HCT116 (cell line): Measurements from ENCODE around the gene RNGTT. TPM values are rescaled to one million over a fixed set of nuclear protein-coding genes. Genes with fewer than 3 reads are reported as not detected.

Experiments used
- ATAC-seq: fragments of 200-7000 bp; cut with Tn5 transposase; 2 replicates; pipeline ENCODE4 v1.9.1; 2020; ENCODE audit warnings: mild to moderate bottlenecking, moderate library complexity
- BruUV-seq: library from RNA; stranded (reverse); fragments of 400-500 nt; replicated peaks from 2 replicates; lab custom pipeline; 2021; lab: Mats Ljungman, UMichigan
- CTCF ChIA-PET: fragments of 300-600 bp; sonication (Branson Sonifier 250); formaldehyde crosslinking; loops from one replicate; lab custom pipeline; 2021; ENCODE audit warnings: antibody characterized with exemption; lab: Charles Lee
- POLR2A ChIA-PET: fragments of 300-600, 350-600 bp; sonication (Branson Sonifier 250); formaldehyde crosslinking; loops from one replicate; lab custom pipeline; 2021; ENCODE audit warnings: antibody characterized with exemption; lab: Charles Lee
- RAD21 ChIA-PET, 2 experiments: fragments of 300-600 bp; sonication (Branson Sonifier 250); formaldehyde crosslinking; loops; one replicate each; lab custom pipeline; 2023; ENCODE audit warnings: low total read pairs in 2 of 2; ENCODE audit not compliant: uncharacterized antibody in 2 of 2, unreplicated experiment in 2 of 2, low non-redundant PET in 1 of 2; lab: Charles Lee
- DNase-seq: peaks from one replicate; pipeline ENCODE4 v3.0.0-alpha.2; 2010; ENCODE audit warnings: low read depth, low spot score
- H2AFZ ChIP-seq: fragments of 200-600 bp; shearing (Covaris generic), sonication (generic); 2 replicates; pipeline ENCODE4 v1.6.1; 2017; ENCODE audit warnings: low read depth, mixed run types, mixed read lengths, antibody characterized with exemption, low read length; ENCODE audit not compliant: poor library complexity, severe bottlenecking
- H3K27ac ChIP-seq: 2 replicates; pipeline ENCODE4 v1.5.1; 2012; ENCODE audit warnings: low read depth, low read length
- H3K27me3 ChIP-seq: fragments of 200-600 bp; sonication (generic); 2 replicates; pipeline ENCODE4 v1.6.1; 2016; ENCODE audit warnings: mixed run types, low read length, mixed read lengths; ENCODE audit not compliant: insufficient read depth
- H3K36me3 ChIP-seq, 2 experiments: fragments of 200-500 bp in 1 of 2; fragments of 200-600 bp in 1 of 2; sonication (Bioruptor generic) in 1 of 2; sonication (generic) in 1 of 2; 2 replicates each; pipeline versions ENCODE4 v1.5.1 to v1.6.1; 2014 to 2016; ENCODE audit warnings: low read length in 2 of 2, inconsistent platforms in 1 of 2, mixed read lengths in 1 of 2, mixed run types in 1 of 2; ENCODE audit not compliant: insufficient read depth in 2 of 2, control insufficient read depth in 1 of 2
- H3K4me1 ChIP-seq, 2 experiments: fragments of 200-600 bp in 1 of 2; sonication (generic) in 1 of 2; 2 replicates each; pipeline versions ENCODE4 v1.5.1 to v1.6.1; 2012 to 2017; ENCODE audit warnings: low read length in 2 of 2, inconsistent platforms in 1 of 2, mild to moderate bottlenecking in 1 of 2, mixed read lengths in 1 of 2, mixed run types in 1 of 2, moderate library complexity in 1 of 2; ENCODE audit not compliant: insufficient read depth in 2 of 2, control insufficient read depth in 1 of 2
- H3K4me2 ChIP-seq: fragments of 200-600 bp; sonication (generic); 2 replicates; pipeline ENCODE4 v1.6.1; 2017; ENCODE audit warnings: mixed run types, low read length, mixed read lengths
- H3K4me3 ChIP-seq, 2 experiments: fragments of 200-600 bp in 1 of 2; sonication (generic) in 1 of 2; replicated peaks in 1 of 2; 2 replicates each; pipeline ENCODE4 v1.5.1; 2011 to 2016; ENCODE audit warnings: low read length in 2 of 2, control low read depth in 1 of 2, low read depth in 1 of 2, mild to moderate bottlenecking in 1 of 2, mixed read lengths in 1 of 2, mixed run types in 1 of 2
- H3K79me2 ChIP-seq: fragments of 200-600 bp; sonication (generic); 2 replicates; pipeline ENCODE4 v1.6.1; 2017; ENCODE audit warnings: mild to moderate bottlenecking, mixed run types, low read length, moderate library complexity, mixed read lengths; ENCODE audit not compliant: insufficient read depth
- H3K9ac ChIP-seq: fragments of 200-600 bp; sonication (generic); 2 replicates; pipeline ENCODE4 v1.6.1; 2016; ENCODE audit warnings: low read length, mixed read lengths
- H3K9me2 ChIP-seq: fragments of 200-600 bp; sonication (generic), shearing (Covaris generic); 2 replicates; pipeline ENCODE4 v1.6.1; 2017; ENCODE audit warnings: mixed run types, mild to moderate bottlenecking, moderate library complexity; ENCODE audit not compliant: insufficient read depth
- H3K9me3 ChIP-seq, 2 experiments: fragments of 200-500 bp in 1 of 2; fragments of 200-600 bp in 1 of 2; sonication (Bioruptor generic) in 1 of 2; sonication (generic) in 1 of 2; 2 replicates each; pipeline ENCODE4 v1.6.1; 2014 to 2017; ENCODE audit warnings: low read length in 2 of 2, mixed read lengths in 2 of 2, inconsistent platforms in 1 of 2, low read depth in 1 of 2, mild to moderate bottlenecking in 1 of 2, mixed run types in 1 of 2, moderate library complexity in 1 of 2; ENCODE audit not compliant: control insufficient read depth in 1 of 2, insufficient read depth in 1 of 2
- H4K20me1 ChIP-seq: fragments of 200-600 bp; sonication (generic), shearing (Covaris generic); 2 replicates; pipeline ENCODE4 v1.6.1; 2017; ENCODE audit warnings: mixed run types, mild to moderate bottlenecking, moderate library complexity; ENCODE audit not compliant: insufficient read depth
- CBX3 ChIP-seq: IDR thresholded peaks from 2 replicates; pipeline ENCODE4 v1.6.1; 2012; ENCODE audit warnings: low read depth
- EGR1 ChIP-seq: IDR thresholded peaks from 2 replicates; pipeline ENCODE4 v1.6.1; 2012; ENCODE audit warnings: low read depth
- ELF1 ChIP-seq: IDR thresholded peaks from 2 replicates; pipeline ENCODE4 v1.6.1; 2012; ENCODE audit warnings: low read depth, borderline replicate concordance
- FOSL1 ChIP-seq: IDR thresholded peaks from 2 replicates; pipeline ENCODE4 v1.6.1; 2012; ENCODE audit warnings: low read depth
- POLR2A ChIP-seq: IDR thresholded peaks from 2 replicates; pipeline ENCODE4 v1.7.0; 2011; ENCODE audit warnings: borderline replicate concordance; ENCODE audit not compliant: insufficient read depth, insufficient read length; ENCODE audit errors: extremely low read depth
- POLR2AphosphoS5 ChIP-seq: IDR thresholded peaks from 2 replicates; pipeline ENCODE4 v1.6.1; 2011; ENCODE audit warnings: mild to moderate bottlenecking, low read depth, low read length, moderate library complexity
- RAD21 ChIP-seq: IDR thresholded peaks from 2 replicates; pipeline ENCODE4 v1.6.1; 2012; ENCODE audit warnings: low read depth, mild to moderate bottlenecking
- TCF7L2 ChIP-seq: IDR thresholded peaks from 2 replicates; pipeline ENCODE4 v1.7.0; 2011; ENCODE audit warnings: borderline replicate concordance, inconsistent platforms; ENCODE audit not compliant: insufficient read depth, insufficient read length; ENCODE audit errors: extremely low read depth
- YY1 ChIP-seq: IDR thresholded peaks from 2 replicates; pipeline ENCODE4 v1.6.1; 2011; ENCODE audit warnings: low read length, low read depth, moderate library complexity, mild to moderate bottlenecking; ENCODE audit not compliant: insufficient replicate concordance; ENCODE audit errors: extremely low read depth
- ZFX ChIP-seq: fragments of 450-650 bp; IDR thresholded peaks from 2 replicates; pipeline ENCODE4 v1.6.1; 2017
- ZNF274 ChIP-seq: fragments of 200-500 bp; sonication (Bioruptor generic); IDR thresholded peaks from 2 replicates; pipeline ENCODE4 v1.6.1; 2014; ENCODE audit warnings: mild to moderate bottlenecking, low read depth, low read length, inconsistent platforms
- intact Hi-C: fragments of 100-400 bp; cut with micrococcal nuclease; formaldehyde crosslinking; loops from 2 replicates; pipeline ENCODE4 v1.10.0; 2022
- total RNA-seq: library from RNA; stranded (reverse); gene quantifications from one replicate; pipeline ENCODE4 v1.2.1, GENCODE V29; 2021; ENCODE audit not compliant: unreplicated experiment
- TF ChIP-seq, protein P1 (sequence below): IDR thresholded peaks from 2 replicates; pipeline ENCODE4 v1.6.1; 2012; ENCODE audit warnings: low read depth
- TF ChIP-seq, protein P2 (sequence below): IDR thresholded peaks from 2 replicates; pipeline ENCODE4 v1.6.1; 2012
- TF ChIP-seq, protein P3 (sequence below): IDR thresholded peaks from 2 replicates; pipeline ENCODE4 v1.6.1; 2012

RNGTT gene
- total RNA-seq, 1 experiment from 2014 or later: 23.0 TPM

DNA sequence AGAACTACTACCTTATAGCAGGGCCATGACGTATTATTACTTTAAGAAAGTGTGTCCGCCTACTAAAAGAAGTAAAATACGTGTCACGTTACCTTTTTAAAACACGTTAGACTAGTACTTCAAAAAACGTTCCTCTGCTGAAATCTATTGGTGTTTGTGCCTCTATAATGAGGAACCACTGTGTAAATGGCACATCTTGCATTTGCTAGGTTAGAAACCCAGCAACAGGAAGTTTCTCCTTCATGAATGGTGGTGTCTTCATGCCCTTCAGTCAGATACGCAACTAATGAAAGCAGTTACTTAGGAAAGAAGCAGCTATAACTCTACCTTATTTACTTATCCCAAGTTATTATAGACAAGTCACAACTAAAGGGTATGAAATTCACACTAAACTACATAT, 343.5 kb downstream of the RNGTT start:
- no peak overlapping the region for H3K4me3 ChIP-seq
- TF ChIP-seq, protein P1, sequence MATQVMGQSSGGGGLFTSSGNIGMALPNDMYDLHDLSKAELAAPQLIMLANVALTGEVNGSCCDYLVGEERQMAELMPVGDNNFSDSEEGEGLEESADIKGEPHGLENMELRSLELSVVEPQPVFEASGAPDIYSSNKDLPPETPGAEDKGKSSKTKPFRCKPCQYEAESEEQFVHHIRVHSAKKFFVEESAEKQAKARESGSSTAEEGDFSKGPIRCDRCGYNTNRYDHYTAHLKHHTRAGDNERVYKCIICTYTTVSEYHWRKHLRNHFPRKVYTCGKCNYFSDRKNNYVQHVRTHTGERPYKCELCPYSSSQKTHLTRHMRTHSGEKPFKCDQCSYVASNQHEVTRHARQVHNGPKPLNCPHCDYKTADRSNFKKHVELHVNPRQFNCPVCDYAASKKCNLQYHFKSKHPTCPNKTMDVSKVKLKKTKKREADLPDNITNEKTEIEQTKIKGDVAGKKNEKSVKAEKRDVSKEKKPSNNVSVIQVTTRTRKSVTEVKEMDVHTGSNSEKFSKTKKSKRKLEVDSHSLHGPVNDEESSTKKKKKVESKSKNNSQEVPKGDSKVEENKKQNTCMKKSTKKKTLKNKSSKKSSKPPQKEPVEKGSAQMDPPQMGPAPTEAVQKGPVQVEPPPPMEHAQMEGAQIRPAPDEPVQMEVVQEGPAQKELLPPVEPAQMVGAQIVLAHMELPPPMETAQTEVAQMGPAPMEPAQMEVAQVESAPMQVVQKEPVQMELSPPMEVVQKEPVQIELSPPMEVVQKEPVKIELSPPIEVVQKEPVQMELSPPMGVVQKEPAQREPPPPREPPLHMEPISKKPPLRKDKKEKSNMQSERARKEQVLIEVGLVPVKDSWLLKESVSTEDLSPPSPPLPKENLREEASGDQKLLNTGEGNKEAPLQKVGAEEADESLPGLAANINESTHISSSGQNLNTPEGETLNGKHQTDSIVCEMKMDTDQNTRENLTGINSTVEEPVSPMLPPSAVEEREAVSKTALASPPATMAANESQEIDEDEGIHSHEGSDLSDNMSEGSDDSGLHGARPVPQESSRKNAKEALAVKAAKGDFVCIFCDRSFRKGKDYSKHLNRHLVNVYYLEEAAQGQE: no peak
- no peak for TF ChIP-seq ELF1
- TF ChIP-seq ZNF274: no peak
- TF ChIP-seq ZFX: no peak
- TF ChIP-seq, protein P2, sequence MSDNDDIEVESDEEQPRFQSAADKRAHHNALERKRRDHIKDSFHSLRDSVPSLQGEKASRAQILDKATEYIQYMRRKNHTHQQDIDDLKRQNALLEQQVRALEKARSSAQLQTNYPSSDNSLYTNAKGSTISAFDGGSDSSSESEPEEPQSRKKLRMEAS: no peak
- TF ChIP-seq, protein P3, sequence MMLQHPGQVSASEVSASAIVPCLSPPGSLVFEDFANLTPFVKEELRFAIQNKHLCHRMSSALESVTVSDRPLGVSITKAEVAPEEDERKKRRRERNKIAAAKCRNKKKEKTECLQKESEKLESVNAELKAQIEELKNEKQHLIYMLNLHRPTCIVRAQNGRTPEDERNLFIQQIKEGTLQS: no peak
- no peak for TF ChIP-seq RAD21
- no peak for TF ChIP-seq POLR2A
- TF ChIP-seq EGR1: no peak
- TF ChIP-seq CBX3: no peak
- TF ChIP-seq POLR2AphosphoS5: no peak
- no peak for TF ChIP-seq TCF7L2
- no peak for TF ChIP-seq FOSL1
- no peak for TF ChIP-seq YY1
- no TSS peak for BruUV-seq
- no peaks in the 10 kb centered on the region for H3K79me2 ChIP-seq
- POLR2A ChIA-PET: no interaction called here
- no peaks in the 10 kb centered on the region for H4K20me1 ChIP-seq
- no peaks in the 10 kb centered on the region for H3K9me3 ChIP-seq
- H3K27ac ChIP-seq: no peak overlapping the region
- no peak overlapping the region for H3K4me2 ChIP-seq
- no peaks in the 10 kb centered on the region for H3K36me3 ChIP-seq
- intact Hi-C loops: no loop called here
- DNase-seq (no peak), ATAC-seq (no peak)
- CTCF ChIA-PET: no interaction called here
- no peak overlapping the region for H3K9ac ChIP-seq
- H3K4me1 ChIP-seq: no peaks in the 10 kb centered on the region
- no peaks in the 10 kb centered on the region for H3K9me2 ChIP-seq
- RAD21 ChIA-PET: no interaction called here
- no peak overlapping the region for H2AFZ ChIP-seq
- H3K27me3 ChIP-seq: no peaks in the 10 kb centered on the region
